HG03565 (cell line): ENCODE measurements around the gene LRP8.

Experiments
- ATAC-seq: cut with Tn5 transposase; IDR thresholded peaks from one replicate; pipeline ENCODE4 v1.9.1; 2021; ENCODE audit warnings: mild to moderate bottlenecking, moderate library complexity; ENCODE audit not compliant: unreplicated experiment

Gene LRP8

GRCh38 chr1:53267761-53268160 lies 60.1 kb downstream of the LRP8 start:
- no peak for ATAC-seq

- no peak for ATAC-seq
Observed at GRCh38 chr1:53266038-53266437, 61.8 kb downstream of the LRP8 start.

- no peak for ATAC-seq
Observed at GRCh38 chr1:53265581-53265980, 62.3 kb downstream of the LRP8 start.

- no peak for ATAC-seq
Observed at GRCh38 chr1:53264048-53264447, 63.8 kb downstream of the LRP8 start.

GRCh38 chr1:53262000-53262399 lies 65.9 kb downstream of the LRP8 start:
- ATAC-seq: no peak

- no peak for ATAC-seq
Observed at GRCh38 chr1:53260631-53261247, 67.1 kb downstream of the LRP8 start.

GRCh38 chr1:53259932-53260331 lies 67.9 kb downstream of the LRP8 start:
- no peak for ATAC-seq

GRCh38 chr1:53258216-53258615 lies 69.7 kb downstream of the LRP8 start:
- ATAC-seq: no peak

GRCh38 chr1:53257454-53258081 lies 70.3 kb downstream of the LRP8 start:
- ATAC-seq: no peak

- ATAC-seq: no peak
Observed at GRCh38 chr1:53256511-53257453, 71.1 kb downstream of the LRP8 start.

- ATAC-seq: no peak
Observed at GRCh38 chr1:53255031-53255430, 72.8 kb downstream of the LRP8 start.

GRCh38 chr1:53254011-53254640 lies 73.7 kb downstream of the LRP8 start:
- no peak for ATAC-seq

GRCh38 chr1:53250325-53250724 lies 77.5 kb downstream of the LRP8 start:
- ATAC-seq: no peak

- no peak for ATAC-seq
Observed at GRCh38 chr1:53249706-53250105, 78.2 kb downstream of the LRP8 start.

GRCh38 chr1:53246261-53247134 lies 81.4 kb downstream of the LRP8 start:
- ATAC-seq: no peak

GRCh38 chr1:53244141-53244540 lies 83.7 kb downstream of the LRP8 start:
- no peak for ATAC-seq

GRCh38 chr1:53242381-53242780 lies 85.5 kb downstream of the LRP8 start:
- no peak for ATAC-seq

- ATAC-seq: no peak
Observed at GRCh38 chr1:53241828-53242227, 86.0 kb downstream of the LRP8 start.

- ATAC-seq: peak; percentile 96
Observed at GRCh38 chr1:53238197-53239155, 89.4 kb downstream of the LRP8 start, which contains the start of gene MAGOH. TSS of gene MAGOH (minus strand) at chr1:53238518. CDS start at chr1:53238448, 70 bp downstream.
